Stimulated activated CD4-positive, alpha-beta T cell treated with anti-CD3 and anti-CD28 coated beads, Interleukin-2, amount 100 ng/mL, for 48 hours (primary cell): Measurements from ENCODE around the gene PROSER3.
"Not testable (repeated sequence)": the region's sequence is repeated elsewhere in the genome, so short reads cannot be mapped to it uniquely, and the experiment has no call there.

Experiments used
- DNase-seq, 2 donors: peaks; one replicate each; pipeline ENCODE4 v3.0.0-alpha.2; 2020

PROSER3 gene

DNA sequence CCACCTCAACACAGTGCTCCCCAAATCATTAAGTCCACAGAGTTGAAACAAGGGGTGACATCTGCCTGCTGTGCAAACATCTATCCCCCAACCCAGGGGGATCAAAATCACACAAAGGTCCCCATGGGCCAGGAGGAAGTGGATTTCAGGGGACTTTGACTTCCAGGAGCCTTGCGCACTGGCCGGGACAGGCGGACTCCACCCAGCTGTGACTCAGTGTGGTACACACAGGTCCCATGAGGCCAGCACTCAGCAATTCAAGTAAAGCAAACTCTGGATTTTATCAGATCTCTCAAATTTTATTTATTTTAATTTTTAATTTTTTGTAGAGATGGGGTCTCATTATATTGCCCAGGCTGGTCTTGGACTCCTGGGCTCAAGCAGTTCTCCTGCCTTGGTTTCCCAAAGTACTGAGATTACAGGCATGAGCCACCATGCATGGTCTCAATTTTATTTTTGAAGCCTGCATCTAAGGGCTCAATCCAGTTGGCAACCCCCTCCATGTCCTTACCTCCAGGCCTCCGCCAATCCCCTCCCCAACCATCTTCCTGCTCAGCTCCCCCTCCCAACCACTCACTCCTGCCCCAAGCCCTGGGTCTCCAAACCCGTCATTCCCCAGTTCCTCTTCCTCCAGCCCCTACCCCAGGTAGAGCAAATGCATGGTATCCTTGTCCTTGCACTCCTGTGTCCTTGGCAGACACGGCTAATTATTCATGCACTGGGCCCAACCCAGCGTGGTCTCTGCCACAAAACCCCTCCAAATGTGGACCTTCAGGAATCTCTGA, 35.6 kb downstream of the PROSER3 start:
- DNase-seq: no peak

DNA sequence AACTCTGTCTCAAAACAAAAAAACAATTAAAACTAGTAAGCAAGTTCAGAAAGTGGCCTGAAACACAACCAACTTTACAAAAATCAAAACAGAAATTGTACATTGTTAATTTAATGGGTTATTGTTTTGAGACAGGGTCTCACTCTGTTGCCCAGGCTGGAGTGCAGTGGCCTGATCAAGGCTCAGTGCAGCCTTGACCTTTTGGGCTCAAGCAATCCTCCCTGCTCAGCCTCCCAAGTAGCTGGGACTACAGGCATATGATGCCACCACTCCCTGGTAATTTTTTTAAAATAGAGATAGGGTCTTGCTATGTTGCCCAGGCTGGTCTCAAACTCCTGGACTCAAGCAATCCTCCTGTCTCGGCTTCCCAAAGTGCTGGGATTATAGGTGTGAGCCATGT, 37.6 kb downstream of the PROSER3 start:
- not testable (repeated sequence) for DNase-seq

DNA sequence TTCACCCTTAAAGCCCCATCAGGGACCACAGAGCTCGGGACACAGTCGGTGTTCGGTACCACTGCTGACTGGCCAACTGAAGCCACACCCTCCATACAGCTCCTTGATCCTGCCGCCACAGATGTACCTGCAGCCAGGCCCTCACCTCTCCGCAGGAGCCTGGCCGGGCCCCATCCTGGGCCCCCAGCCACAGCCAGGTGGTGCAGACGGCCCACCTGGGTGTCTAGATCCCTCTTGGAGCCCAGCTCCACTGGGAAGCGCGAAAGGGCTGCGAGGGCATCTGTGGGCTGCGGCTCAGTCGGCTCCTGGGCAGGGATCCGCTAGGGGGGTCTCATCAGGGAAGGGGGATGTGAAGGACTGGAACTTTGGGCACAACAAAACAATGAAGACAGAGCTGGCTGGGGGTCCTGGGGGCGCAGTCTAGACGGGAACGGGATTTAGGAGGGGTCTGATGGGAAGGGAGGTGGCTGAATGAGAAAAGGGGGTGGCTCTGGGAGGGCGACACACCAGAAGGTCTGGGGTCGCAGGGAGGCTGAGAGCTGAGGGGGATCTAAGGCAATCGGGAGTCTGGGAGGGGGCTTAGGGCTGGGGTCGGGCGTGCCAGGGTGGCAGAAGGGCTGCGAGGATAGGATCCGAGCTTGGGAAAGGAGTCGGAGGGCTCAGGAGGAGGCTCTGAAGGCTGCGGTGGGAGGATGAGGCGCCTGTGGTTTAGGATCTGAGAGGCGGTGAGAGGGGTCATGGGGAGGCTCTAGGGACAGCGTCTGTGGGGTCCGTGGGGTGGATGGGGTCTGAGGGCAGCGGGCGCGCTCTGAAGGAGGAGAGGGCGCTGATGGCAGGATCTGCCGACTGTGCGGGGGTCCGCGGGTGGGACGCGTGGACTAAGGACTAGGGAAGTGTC, 38.9 kb downstream of the PROSER3 start:
- DNase-seq: no peak

DNA sequence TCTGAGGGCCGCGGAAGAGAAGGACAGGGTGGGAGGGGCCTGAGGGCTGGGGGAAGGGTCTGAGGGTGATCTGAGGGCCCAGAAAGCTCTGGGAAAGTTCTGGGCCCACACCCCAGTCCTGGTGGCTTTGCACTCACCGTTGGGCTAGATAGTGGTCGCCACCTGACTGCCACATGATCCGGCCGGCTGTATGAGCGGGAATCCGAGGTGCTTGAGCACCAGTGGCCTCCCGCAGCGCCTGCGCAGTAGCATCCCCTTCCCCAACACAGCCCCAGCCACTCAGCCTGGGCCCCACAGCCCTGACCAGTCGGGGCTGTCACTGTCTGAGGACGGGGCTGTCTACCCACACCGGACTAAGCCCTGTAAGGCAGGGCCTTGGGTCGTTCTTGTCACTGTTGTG, 39.7 kb downstream of the PROSER3 start:
- peak in 1 of 2 donors; percentile 9 for DNase-seq

DNA sequence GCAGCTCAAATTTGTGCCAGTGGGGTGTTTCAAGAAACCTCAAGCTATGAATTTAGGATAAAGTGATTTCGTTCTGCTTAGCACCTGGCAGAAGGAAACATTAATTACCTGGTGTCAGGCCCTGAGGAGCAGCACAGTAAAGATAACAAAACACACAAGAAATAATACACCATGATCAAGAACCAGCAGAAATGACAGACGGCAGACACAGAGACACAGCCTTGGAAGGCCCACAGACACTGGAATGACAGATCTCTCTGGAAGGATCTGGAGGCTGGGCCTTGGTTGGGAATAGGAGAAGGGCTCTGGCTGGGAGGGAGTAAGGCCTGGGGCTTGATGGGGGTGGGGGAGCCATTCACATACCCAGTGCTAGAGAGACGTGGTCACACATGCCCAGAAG, 43.9 kb downstream of the PROSER3 start:
- no peak for DNase-seq

DNA sequence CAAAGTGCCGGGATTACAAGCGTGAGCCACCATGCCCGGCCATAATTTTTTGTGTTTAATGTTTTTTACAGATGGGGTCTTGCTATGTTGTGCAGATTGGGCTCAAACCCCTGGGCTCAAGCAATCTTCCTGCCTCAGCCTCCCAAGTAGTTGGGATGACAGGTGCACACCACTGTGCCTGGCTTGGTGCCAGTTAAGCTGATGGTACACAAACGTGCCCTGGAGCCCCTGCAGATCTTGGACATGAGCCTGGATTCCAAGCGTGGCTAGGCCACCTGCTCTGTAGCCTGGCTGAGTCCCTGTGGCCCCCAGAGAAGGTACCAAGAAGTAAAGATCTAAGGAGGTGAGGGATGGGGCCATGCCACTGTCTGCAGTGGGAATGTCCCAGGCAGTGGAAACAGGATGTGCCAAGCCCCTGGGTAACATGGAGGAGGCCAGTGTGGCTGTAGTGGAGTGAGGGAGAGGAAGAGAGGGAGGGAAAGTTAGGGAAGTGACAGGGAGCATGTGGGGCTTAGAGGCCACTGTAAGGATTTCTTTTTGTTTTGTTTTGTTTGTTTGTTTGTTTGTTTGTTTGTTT, 47.6 kb downstream of the PROSER3 start:
- no peak for DNase-seq

DNA sequence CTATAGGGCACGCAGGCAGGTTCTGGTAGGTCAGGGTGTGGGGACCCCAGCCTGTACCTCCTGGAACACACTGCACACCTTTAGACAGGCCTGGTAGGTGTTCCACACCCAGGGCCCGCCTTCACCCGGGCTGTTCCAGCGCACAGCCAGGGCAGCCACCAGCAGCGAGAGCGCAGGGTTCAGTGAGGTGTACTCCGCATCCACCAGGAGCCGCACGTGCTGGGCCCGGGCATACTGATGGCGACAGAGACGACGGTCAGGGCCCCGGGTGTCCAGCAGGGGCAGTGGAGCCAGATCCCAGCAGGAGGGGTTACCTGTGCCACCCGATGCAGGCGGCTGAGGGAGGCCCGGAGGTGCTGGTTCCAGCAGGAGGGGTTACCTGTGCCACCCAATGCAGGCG, 48.6 kb downstream of the PROSER3 start:
- DNase-seq: no peak

DNA sequence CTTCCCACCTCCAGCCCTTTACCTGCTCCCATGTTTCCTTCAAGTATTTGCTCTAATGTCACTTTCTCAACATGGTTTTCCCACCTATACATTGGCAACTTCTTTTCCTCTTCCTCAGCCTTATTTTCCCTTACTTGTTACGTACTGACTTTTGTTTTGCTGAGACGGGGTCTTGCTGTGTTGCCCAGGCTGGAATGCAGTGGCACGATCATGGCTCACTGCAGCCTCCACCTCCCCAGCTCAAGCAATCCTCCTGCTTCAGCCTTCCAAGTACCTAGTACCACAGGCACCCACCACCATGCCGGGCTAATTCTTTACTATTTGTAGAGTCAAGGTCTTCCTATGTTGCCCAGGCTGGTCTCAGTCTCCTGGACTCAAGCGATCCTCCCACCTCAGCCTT, 49.7 kb downstream of the PROSER3 start:
- no peak for DNase-seq

DNA sequence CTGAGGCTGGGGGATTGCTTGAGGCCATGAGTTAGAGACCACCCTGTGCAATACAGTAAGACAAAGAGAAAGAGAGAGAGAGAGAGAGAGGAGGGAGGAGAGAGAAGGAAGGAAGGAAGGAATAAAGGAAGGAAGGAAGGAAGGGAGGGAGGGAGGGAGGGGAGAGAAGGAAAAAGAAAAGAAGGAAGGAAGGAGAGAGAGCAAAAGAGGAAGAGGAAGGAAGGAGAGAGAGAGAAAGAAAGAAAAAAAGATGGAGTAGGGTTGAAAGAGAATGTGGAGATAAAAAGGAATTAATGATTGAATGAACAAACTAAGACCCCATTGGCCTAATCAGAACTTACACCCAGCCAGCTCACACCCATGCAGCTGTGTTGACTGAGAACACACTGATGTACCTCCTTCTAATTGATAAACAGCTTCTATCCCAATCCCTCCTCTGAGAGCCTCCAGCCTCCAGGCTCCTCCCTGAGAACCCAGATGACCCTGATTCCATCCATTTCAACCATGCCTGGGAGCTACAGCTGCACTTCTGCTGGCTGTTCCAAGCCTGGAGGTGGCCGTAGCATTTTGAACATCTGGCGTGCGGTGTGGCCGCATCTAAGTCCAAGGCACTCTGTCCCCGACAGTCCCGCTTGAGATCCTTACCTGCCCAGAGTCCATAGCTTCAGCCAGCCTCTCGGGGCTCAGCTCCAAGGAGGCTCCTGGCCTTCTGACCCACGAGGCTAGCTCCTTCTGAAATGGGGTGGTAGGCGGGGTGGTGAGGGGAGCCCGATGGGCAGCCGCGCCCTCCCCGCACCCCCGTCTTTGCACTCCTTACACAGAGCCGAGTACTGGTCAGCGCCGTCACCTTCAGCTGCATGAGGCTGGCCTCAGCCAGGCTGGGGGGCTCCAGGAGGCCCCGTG, 53.6 kb downstream of the PROSER3 start:
- no peak for DNase-seq

DNA sequence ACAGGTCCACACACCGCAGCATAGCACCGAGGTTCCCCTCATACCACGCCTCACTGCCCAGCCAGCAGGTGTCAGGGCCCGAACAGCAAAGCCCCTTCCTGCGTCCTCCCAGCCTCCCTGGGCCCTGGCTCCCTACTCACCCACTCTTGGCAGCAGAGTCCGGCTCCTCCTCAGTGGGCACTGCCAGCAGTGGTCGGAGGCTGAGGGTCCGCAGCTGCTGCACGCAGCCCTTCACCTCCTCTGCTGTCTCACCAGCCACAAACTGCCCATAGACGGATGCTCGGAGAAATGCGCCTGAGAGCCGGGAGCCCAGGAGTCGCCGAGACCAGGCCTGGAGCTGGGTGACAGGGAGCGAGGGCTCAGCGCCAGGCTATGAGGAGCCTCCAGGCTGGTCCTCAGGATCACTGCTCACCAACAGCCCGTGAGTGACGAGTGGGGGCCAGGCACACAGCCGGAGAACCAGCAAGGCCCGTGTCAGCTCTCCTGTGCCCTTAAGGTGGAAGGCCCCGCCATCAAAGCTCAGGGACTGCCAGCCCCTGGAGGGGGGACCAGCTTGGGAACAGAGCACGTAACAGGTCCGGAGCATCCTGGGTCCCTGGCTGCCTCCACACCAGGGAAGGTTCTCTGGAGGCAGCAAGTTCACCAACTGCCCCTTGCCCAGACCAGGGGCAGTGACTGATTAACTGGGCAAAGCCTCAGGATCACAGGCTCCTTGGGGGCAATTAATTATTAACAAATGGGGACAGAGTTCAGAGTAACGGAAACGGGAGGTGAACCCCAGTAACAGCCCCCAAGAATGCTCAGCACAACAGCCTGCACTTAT, 54.5 kb downstream of the PROSER3 start, which contains the start of gene PRODH2:
Gene PRODH2, minus strand, starts transcription at position 626 of the 823 bp plus-strand sequence. Its CDS starts 40 bp downstream, at position 586.
- no peak for DNase-seq

DNA sequence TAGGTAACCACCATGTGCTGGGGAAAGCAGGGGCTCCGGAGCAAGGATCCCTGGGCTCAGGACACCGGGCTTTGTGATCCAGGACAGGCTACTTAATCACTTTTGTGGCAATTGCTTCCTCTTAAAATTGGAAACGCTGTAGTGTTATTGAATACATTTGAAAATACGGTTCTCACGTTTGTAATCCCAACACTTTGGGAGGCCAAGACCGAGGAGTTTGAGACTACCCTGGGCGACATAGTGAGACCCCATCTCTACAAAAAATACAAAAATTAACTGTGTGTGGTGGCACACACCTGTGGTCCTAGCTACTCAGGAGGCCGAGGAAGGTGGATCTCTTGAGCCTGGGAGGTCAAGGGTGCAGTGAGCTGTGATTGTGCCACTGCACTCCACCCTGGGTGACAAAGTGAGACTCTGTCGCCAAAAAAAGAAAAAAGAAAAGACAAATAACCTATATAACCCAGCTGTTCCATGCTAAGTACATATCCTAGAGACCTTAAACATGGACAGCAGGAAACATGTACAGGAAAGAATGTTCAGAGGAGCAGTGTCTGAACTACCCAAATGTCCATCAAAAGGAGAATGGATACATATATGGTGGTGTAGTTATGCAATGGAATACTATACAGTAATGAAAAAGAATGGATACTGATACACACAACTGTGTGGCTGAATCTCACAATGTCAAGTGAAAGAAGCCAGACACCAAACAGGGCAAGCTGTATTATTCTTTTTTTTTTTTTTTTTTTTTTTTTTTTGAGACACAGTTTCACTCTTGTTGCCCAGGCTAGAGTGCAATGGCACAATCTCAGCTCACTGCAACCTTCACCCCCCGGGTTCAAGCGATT, 55.3 kb downstream of the PROSER3 start:
- DNase-seq: no peak

DNA sequence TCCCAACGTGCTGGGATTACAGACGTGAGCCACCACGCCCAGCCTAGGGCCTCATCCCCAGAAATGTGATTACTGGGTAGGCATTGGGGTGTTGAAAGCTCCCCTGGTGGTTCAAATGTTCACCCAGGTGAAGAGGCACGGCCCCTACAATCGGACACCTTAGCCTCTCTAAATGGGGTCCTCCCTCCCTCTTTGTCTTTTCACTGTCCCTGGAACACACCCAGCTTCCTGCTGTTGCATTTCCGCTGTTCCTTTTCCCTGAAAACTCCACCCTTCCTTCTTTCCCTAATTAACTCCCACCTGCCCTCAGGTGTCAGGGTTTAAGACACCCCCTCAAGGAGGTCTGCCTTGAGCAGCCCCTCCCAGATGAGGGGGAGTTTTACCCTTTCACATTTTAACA, 58.3 kb downstream of the PROSER3 start:
- DNase-seq: no peak

DNA sequence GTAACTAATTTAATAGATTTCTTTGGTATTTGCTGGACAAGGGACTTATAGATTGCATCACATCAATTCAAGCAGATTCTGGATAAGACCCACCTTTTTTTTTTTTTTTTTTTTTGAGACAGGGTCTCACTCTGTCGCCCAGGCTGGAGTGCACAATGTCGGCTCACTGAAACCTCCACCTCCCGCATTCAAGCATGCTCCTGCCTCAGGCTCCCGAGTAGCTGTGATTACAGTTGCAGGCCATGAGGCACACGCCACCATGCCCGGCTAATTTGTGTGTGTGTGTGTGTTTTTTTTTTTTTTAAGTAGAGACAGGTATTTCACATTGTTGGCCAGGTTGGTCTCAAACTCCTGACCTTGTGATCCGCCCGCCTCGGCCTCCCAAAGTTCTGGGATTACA, 58.9 kb downstream of the PROSER3 start:
- DNase-seq: no peak

DNA sequence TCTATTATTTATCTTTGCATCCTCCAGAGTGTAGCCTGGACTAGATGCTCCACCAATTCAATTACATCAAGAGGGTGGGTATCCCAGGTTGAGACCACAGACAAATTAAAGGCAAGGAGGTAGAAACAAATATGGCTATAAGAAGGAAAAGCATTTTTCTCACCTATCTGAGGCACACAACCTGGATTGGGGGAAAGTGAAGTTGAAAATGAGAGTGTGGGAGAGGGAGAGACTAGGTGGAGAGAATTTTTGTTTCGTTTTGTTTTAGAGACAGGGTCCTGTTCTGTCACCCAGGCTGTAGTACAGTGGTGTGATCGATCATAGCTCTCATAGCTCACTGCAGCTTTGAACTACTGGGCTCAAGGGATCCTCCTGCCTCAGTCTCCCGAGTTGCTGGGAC, 60.5 kb downstream of the PROSER3 start:
- DNase-seq: no peak
